GM19397 (cell line): ENCODE results near the gene AMHR2.

Experiments
- ATAC-seq: cut with Tn5 transposase; IDR thresholded peaks from one replicate; pipeline ENCODE4 v1.9.1; 2021; ENCODE audit warnings: mild to moderate bottlenecking, moderate library complexity; ENCODE audit not compliant: unreplicated experiment

The AMHR2 gene

DNA sequence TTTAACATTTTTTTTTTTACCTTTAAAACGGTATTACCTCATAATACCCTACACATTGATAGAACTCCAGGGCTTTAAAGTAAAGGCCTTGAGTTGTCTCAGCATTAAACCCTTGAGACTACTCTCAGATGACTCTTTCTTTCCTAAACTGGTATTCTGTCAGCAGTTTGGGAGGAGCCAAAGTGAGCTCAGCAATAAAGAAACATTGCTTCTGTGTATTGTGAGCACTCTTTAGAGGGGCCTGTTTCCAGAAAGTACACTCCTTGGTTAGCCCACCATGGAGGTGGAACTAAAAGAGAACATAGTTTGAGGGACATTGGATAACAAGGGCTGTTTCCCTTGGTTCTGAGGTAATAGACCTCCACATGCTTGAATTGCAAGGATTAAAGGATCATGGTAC is 55.2 kb downstream of the AMHR2 start:
- no peak for ATAC-seq

DNA sequence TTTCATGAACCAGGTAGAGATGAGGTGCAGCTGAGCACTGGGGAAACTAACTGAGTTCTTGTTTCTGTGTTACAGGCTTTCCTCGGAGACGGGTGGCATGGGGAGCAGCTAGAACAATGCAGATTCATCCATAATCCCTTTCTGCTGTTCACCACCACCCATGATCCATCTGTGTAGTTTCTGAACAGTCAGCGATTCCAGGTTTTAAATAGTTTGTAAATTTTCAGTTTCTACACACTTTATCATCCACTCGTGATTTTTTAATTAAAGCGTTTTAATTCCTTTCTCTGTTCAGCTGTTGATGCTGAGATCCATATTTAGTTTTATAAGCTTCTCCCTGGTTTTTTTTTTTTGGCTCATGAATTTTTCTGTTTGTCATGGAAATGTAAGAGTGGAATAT is 55.7 kb downstream of the AMHR2 start:
- ATAC-seq: no peak

DNA sequence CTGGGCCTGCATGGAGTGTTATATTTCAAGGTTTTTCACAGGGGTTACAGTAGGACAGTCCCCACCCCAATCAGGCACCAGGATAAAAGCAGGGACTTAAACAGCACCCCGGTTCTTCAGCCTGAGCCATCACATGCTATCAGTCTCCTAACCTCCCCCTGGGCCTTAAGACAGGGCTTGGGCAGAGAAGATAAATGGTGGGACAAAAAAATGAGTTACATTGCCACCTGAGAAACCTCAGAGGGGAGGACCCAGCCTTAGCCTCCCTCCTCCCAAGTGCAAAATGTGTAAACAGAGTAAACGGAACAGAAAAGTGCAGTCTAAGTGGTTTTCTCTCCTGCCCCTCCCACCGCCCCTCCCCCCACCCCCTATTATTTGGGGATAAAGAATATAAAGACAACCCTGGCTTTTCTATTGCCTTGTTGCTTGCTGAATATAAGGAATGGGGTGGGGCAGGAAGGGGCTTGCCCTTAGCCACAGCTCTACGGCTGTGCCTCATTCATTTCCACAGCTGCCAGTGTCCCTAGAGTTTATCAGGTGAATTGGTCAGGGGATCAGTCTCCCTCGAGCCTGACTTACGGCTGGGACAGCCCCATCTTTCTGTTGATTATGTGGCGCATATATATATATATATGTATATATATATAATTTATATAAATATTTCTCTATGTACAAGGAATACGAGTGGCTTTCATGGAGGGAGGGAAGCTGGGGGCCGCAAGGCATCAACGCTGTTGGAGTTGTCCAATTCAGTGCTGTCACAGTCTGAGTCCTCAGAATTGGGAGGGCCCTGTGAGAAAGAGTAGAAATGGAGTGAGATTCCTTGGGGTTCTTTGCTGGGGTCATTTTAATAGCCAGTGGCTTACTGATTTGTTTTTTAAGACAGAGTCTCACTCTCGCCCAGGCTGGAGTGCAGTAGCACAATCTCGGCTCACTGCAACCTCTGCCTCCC is 57.1 kb downstream of the AMHR2 start:
- no peak for ATAC-seq
